ENCODE measurements around the gene TTC39A.
"Not testable (repeated sequence)": the region's sequence is repeated elsewhere in the genome, so short reads cannot be mapped to it uniquely, and the experiment has no call there.

Gene TTC39A

GRCh38 chr1:51336004-51336403, 5.6 kb upstream of the TTC39A start:
- DNase-seq, result no peak

DNA sequence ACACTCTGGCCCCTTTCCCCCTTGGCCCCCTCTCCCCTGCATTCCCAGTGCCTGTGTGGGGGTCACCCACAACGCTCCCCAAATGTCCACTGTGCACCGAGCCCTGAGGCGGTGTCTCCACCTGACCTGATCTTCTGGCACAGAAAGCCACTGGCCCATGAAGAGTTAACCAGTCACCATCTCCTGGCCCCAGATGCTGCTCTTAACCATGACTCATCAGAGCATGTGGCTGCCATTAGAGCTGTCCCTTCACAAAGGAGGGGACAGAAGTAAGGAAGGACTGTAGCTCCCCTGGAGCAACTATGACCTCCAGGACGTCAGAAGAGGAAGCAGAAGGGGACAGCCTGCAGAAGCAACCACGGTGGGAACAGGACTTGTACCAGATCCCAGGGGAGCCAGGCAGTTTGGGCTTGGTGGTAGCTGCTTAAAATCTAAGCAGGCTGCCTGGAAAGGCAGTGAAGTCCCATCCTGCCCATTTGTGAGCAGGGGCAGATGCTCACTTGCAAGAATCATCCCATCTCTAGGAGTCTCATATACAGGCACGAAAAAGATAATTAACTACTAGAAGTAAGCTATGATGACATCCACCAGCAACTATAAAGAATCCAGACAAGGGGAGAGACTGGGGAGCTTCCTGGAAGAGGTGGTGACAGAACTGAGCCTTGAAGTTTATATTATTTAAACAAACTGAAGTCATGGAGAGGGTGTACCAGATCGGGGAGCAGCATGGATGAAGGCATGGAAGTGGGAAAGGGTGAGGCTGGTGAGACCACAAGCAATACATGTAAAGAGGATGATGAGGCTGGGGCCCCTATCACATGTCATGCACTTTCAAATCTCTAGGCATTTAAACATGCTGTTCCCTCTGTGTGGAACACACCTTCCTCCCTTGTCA, 1.1 kb upstream of the TTC39A start:
- no peak for DNase-seq

DNA sequence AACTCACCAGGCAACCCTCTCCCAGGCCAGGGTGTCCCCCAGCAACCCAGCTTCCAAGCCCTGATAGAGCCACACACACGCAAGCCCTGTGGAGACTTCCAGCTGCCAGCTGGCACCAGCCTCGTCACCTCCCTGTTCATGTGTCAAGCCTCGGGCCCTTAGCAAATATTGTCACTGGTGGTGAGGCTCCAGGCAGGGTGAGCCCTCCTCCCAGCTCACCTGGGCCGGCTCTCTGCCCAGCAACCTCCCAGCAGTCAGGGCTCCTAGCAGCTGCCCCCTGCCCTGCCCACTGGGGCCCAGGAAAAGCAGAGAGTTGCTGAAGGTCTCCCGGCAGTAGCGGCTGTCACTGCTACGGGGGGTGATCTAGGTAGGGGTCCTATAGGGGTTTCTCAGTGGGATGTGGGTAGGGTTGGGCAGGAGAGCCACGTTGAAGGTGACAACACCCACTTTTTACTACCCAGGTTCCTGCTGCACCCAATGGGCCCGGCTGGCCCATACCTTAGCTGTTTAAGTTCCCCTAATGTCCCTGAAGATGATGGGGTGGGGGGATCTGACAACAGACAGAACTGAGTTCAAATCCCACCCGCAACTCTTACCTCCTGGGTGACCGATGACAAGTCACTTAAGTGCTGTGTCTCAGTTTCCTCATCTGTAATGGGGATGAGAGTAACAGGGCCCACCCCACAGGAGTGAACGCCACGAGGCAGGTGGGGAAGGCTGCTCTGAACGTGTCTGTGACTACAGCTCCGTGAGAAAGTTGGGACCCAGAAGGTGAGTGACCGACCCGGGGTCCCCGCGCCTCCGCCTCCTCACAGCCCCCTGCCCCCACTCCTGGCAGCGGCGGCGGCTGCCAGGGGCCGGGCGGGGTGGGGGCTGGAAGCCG, 678 bp downstream of the TTC39A start:
- no peak for DNase-seq

DNA sequence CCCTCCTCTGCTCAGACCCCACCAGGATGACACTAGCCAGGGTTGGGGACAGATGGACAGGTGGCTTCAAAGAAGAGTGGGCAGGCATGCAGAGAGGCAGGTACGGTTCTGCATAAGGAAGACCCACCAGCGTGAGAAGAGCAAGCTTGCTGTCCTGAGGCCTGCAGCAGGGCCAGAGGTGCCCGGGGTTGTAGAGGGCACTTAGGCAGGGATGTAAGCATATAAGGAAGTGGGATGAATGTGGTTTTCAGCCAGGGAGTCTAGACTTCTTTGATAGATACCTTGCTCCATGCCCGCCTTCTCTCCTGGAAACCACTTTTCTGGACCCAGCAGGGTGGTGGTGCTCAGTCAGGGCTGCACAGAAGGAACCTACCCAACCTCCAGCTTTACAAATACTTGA, 1.4 kb downstream of the TTC39A start:
- DNase-seq, result no peak

DNA sequence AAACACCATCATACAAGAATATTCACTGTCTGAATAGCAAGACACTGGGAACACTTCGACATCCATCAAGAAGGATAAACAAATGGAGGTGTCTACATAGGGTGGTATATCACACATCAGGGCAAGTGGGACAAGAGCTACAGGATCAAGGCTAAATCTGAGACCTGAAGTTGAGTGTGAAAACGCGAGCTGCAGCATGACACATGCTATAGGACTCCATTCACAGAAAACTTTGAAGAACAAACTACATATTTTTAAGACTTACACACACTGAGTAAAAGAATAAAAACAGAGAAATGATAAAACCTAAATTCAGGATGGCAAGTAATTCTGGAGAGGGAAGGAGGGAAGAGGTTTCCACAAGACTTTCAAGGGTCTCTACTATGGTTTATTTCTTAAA, 2.1 kb downstream of the TTC39A start:
- no peak for DNase-seq

DNA sequence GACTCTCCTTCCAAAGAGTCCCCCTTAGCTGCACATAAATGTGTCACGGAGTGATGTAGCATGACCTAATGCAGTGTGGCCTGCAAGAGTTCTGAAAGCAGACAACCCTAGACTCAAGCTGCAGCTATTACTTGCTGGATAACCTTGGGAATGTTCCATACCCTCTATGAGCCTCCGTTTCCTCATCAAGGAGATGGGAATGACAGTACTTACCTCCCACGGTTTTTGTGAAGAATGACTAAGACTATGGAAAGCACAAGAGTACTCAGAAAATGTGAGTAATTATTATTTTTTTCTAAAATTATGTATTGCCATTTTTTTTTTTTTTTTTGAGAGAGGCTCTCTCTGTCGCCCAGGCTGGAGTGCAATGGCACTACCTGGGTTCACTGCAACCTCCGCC, 3.0 kb downstream of the TTC39A start:
- DNase-seq, result no peak

DNA sequence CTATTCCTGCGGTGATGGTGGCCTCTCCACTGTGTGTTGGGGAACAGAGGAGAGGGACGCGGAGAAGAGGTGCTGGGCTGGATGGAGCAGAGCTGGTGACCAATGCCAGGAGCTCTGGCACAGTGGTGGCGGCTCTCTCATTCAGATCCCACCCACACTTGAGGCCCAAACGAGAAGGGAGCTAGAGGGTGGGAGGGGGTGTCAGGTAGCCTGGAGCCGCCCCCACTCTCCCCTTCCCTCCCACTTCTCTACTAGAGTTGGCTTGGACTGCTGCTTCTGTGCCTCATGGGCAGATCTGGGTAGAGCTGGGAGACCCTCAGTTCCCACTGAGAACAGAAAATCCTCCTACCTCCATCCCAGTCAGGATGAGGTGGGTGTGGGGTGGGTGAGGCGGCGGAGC, 3.5 kb downstream of the TTC39A start:
- no peak for DNase-seq

- DNase-seq, result no peak
Measured at GRCh38 chr1:51325878-51326755, 4.2 kb downstream of the TTC39A start.

GRCh38 chr1:51325391-51325790, 5.0 kb downstream of the TTC39A start:
- no peak for DNase-seq

DNA sequence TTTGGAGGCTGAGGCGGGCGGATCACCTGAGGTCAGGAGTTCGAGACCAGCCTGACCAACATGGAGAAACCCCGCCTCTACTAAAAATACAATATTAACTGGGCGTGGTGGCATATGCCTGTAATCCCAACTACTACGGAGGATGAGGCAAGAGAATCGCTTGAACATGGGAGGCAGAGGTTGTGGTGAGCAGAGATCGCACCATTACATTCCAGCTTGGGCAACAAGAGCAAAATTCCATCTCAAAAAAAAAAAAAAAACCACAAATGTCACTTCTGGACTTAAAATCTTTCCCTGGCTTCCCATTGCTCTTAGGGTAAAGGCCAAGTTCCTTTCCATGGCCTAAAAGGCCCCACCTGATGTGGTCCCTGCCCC, 5.4 kb downstream of the TTC39A start:
- DNase-seq, result not testable (repeated sequence)

- no peak for DNase-seq
Measured at GRCh38 chr1:51324251-51325010, 5.9 kb downstream of the TTC39A start.

- DNase-seq, result no peak
Measured at GRCh38 chr1:51323778-51324177, 6.6 kb downstream of the TTC39A start.

DNA sequence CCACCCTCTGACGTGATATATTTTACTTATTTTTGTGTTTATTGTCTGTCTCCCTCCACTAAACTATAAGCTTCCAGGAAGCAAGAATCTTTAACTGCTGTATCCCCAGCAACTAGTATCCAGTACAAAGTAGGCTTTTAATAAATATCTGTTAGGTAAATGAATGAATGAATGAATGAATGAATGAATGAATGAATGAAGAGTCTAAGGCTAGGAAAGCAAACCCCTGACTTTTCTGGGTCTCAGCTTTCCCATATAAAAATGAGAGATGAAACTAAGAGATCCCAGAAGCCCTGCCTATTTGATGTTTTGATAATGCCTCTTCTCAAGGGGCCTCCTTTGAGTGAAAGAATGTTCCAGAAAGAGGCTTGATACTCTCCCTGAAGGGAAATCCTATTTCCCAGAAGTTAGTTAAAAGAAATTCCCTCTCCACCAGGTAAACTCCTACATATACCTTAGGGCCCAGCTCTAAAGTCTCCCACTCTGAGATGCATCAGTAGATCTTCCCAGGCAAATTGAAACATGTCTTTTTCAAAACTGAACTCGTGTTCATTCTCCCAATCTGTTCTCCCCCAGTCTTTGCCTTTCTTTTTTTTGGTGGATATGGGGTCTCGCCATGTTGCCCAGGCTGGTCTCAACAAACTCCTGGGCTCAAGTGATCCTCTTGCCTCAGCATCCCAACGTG, 7.8 kb downstream of the TTC39A start:
- no peak for DNase-seq

GRCh38 chr1:51321924-51322280, 8.5 kb downstream of the TTC39A start:
- DNase-seq, result no peak

GRCh38 chr1:51320967-51321923, 9.1 kb downstream of the TTC39A start:
- no peak for DNase-seq

DNA sequence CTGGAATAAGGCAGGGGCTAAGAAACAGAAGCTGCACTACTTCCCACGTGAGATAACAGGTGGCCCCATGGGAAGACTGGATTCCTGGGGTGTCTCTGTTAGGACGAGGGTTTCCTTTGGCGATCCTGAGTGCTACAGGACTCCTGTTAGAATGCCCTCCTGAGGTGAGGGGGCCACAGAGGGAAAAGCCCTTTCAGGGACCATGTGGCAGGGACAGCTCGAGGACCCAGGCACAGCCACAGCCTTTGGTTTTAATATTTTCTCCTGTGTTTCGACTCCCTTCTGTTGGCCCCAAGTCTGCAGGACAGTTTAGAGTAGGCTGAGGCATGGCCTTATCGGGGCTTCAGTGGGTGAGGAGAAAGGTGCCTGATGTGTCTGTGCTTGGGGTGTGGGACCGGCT, 12.6 kb downstream of the TTC39A start:
- no peak for DNase-seq

GRCh38 chr1:51316846-51317120, 13.6 kb downstream of the TTC39A start:
- no peak for DNase-seq

GRCh38 chr1:51316113-51316845, 14.1 kb downstream of the TTC39A start:
- DNase-seq, result no peak

DNA sequence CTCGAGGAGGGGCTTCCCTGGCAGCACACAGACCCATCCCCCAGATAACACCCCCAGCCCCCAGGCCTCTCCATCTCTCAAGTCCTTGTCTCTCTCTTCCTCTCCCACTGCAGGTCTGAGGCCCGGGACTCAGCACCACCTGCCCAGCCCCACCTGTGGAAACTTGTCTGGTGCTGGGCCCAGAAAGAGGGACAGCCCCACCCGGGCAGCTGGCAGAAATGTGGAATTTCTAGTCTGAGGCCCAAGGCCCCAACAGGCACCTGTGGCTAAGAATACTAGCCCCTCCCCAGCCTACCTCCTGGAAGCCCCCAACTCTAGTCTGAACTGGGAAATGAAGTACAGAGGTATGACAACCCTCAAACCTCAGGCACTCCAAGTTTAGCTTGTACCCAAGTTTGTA, 15.4 kb downstream of the TTC39A start:
- no peak for DNase-seq
